ENCODE data around the gene MANBA.

The MANBA gene

DNA sequence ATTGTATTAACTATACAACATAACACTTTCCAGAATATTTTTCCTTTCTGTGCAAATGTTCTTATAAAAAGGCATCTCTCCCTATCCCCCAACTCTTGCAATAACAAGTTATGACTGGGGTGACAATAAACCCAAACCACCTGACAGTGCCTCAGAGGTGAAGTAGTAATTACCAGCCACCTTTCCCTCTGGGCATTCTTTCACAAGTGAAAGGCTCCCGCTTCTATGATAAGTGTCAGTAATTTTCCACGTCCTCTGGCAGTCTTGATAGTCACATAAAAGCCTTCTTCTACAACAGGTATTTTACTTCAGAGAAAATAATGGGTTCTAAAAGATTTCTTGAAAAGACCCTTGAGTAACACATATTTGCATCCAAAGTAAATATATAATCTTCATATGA is 82.7 kb downstream of the MANBA start:
- no peak for DNase-seq (ENCODE audit: low read depth in 2 of 2)

DNA sequence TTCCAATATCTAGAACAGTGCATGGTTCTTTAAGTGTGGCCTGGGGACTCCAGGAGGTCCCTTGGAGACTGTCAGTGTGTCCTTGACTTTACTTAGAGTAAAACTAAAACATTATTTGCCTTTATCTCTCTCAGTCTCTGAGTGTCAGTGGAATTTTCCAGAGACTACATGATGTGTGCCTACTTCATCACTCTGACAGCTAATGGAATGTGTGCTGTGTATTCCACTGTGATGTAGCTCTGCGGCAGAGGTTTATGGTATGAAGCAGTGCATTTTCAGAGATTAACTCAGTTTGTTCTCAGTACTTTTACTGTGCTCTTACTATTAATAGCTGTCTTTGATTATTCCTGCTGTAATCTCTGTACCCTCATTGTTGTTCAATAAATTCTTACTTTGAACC is 85.6 kb downstream of the MANBA start:
- no peak for DNase-seq (ENCODE audit: low read depth in 2 of 2)

DNA sequence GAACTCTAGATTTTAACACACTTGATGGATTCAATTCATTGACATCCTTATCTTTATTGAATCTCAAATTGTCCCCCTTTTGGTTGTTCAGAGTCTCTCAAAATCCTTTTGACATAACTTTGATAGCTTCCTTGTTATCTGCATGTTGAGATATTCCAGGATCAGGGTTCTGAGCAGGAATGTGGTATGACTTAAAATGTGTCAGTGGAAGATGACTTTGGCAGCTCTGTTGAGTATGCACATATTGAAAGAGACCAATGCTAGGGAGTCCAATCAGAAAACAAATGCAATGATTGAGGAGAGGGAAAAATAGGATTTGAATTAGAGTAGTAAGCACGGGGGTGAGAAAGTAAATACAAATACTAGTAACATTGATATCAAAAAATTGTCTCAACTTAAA is 93.8 kb downstream of the MANBA start:
- DNase-seq (ENCODE audit: low read depth in 2 of 2): no peak

DNA sequence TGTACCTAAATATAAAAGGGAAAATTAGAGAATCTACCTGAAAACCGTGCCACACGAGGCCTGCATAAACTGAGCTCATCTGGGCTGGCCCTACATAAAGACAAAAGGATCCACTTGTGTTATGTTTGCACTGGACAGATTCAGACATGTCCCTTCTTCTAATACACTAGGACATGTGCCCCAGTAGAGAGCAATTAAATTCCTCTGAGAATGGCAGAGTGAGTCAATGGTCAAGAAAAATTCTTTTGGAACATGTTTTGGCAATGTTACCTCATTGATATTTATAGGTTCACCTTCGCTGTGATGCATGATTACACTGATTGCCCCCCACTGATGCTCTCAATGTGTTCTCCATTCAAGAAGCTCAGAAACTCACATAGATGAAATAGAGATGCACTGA is 95.2 kb downstream of the MANBA start:
- DNase-seq (ENCODE audit: low read depth in 2 of 2): no peak

DNA sequence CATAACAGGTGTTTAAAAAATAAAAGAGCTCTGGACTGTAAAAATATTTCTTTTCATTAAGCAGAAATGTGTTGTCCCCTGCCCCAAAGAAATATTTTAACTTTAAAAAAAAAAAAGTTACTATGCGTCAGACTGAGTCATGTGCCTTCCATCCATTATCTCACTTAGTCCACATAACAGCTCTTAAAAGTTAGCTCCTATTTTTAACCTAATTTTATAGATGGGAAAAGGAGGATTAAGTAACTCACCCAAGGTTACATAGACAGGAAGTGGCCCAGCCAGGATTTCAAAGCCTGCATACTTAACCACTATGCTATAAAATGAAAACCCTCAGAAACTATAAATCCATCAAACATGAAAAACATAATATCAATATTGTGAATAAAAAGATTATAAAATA is 97.7 kb downstream of the MANBA start:
- no peak for DNase-seq (ENCODE audit: low read depth in 2 of 2)

DNA sequence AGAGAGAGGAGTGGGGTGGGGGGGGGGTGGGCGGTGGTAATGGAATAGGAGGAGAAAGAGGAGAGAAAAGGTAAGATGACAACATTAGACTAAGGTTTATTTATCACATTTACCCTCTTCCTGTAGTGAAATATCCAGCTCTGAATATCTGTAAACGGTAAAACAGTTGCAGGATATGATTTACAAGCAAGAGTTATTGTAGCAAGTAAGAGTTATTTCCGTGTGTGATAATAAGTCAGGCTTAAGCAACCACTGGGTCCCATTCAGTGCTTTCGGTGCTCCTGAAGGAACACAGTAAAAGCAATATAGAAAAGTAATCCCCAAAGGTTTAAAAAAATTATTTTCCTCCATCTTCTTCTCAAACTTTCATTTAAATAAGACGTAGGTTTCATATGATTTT is 103.6 kb downstream of the MANBA start:
- DNase-seq (ENCODE audit: low read depth in 2 of 2): no peak

DNA sequence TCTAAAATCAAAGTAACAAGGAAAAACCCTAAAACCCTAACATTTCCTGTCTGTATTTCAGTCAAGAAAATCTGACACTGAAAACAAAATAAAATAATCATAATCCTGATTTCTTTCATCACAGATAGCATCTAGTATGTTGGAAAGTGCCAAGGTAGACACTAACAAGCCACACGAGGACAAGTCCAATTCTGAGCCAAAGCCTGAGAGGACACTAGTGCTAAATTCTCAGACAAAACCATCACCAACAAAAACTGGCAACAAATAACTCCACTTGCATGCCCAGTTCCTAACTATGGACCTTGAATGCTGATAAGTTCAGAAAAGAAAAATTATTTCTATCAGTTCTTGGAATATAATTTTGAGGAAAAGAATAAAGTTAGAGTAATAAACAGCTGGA is 113.7 kb downstream of the MANBA start:
- DNase-seq (ENCODE audit: low read depth in 2 of 2): no peak

DNA sequence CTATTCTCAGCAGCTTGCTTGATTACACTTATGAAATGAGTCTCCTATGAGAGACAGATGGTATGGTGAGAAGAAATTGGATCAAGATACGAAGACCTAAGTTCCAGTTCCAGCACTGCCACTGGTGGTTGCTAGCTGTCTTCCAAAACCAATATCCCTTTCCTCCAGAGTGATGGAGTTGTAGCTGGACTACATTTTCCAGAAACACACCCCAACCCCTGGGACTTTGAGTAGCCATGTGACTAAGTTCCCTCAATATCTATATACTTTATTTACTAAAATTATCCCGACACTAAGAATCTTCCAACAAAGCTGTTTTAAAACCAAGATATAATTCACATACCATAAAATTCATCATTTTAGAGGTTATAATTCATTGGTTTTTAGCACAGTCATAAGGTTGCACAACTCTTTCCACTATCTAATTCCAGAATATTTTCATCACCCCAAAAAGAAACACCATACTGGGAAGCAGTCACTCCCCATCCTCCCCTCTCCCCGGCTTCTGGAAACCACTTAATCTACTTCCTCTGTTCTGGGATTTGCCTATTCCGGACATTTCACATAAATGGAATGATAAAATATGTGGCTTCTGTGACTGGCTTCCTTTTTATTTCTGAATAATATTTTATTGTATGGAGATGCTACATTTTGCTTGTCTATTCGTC is 118.0 kb downstream of the MANBA start:
- DNase-seq (ENCODE audit: low read depth in 2 of 2): no peak

DNA sequence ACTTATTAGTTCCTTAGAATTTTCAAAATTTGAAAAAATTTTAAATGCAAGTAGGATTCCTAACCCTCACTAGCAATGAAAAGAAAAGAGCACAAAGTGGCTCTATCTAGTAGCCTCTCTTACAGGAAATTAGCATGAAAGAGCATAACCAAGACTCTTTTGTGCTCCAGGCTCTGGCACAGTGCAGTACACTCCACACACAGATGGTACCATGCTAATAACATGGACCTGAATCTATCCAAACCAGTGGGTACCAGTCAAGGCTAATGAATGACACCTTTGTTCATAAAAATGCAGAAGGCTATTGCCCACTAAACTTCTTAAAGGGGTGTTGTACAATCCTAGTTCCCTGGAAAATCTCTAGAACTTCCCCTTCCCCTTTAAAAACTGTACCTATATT is 119.0 kb downstream of the MANBA start:
- no peak for DNase-seq (ENCODE audit: low read depth in 2 of 2)

DNA sequence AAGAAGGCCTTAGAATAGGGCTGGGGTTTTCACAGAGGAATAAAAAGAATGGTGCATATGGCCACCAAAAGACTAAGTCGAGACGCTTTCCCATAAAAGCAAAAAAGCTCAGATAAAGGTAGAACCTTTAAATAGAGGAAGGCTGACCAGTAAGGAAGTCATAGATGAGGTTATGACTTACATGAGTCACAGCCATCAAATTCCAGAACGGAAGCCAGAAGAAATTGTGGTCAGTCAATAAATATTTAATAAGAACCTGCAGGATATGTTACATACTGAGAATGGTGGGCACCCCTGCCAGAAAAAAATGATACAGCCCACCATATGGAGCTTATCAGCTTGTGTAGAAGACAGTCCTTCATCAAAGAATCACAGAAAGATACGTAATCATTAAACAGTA is 120.1 kb downstream of the MANBA start:
- DNase-seq (ENCODE audit: low read depth in 2 of 2): no peak

DNA sequence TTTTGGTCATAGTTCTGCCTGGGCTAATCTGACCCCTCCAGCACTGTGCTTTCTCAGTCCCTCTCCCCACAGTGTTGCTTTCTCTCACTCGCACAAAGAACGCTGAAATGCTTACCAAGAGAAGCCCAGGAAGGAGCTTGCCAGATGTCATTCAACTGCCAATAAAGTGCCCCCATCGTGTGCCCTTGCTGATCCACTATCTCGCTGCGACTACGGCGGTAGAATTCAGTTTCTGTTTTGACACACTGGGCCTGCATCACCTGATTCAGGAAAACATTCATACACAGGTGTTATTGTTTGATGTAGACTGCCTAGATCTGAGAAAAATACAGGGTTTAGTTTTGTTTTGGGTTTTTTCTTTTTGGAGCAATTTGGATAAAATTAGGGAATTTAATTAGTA is 121.2 kb downstream of the MANBA start:
- no peak for DNase-seq (ENCODE audit: low read depth in 2 of 2)

DNA sequence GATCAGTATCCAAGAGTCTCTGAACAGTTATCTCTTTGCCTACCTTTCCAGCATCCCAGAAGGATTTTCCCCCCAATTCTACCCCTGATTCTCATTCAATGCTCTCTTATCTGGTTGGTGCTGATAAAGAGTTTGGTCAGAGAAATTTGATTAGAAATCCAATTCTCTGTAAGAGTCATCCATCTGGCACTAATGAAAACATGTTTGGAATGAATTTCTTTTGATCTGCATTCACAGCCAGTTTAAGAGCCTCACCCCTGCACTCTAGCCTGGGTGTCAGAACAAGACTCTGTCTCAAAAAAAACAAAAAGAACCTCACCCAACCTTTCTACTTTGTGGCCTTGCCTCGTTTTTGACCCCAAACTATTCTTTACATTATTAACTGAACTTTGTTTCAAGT is 122.1 kb downstream of the MANBA start:
- DNase-seq (ENCODE audit: low read depth in 2 of 2): no peak

DNA sequence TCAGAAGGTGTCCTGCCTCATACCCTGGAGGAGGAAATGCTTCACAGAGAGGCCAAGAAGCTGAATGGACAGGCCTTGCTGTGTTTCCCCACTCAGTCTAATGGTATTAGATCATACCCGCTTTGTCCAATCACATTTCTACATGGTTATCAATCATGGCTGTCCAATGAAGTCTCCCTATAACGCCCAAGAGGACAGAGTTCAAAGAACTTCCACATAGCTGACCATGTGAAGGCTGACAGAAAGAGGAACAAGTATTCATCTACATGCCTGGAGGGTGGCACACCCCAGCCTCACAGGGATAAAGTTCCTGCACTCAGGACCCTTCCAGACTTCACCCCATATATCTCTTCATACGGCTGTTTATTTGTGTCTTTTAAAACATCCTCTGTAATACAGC is 123.4 kb downstream of the MANBA start:
- DNase-seq (ENCODE audit: low read depth in 2 of 2): no peak

DNA sequence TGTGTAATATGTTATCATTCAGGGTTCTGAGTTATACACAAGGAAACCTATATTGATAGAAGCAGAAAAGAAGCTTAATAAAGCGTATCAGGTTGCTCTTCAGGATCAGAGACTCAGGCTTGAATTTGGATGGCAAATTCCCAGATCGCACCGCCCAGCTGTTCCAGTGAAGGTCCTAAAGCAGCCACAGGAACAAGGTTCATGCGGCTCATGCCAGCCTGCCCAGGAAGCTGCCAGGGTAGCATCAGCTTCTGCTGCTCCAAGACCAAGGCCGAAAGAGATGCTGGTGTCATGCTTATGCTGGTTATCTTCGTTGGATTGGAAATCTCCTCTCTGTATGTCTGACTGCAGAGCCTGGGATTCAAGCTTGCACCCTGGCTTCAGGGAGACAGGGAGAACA is 127.7 kb downstream of the MANBA start:
- DNase-seq (ENCODE audit: low read depth in 2 of 2): no peak

DNA sequence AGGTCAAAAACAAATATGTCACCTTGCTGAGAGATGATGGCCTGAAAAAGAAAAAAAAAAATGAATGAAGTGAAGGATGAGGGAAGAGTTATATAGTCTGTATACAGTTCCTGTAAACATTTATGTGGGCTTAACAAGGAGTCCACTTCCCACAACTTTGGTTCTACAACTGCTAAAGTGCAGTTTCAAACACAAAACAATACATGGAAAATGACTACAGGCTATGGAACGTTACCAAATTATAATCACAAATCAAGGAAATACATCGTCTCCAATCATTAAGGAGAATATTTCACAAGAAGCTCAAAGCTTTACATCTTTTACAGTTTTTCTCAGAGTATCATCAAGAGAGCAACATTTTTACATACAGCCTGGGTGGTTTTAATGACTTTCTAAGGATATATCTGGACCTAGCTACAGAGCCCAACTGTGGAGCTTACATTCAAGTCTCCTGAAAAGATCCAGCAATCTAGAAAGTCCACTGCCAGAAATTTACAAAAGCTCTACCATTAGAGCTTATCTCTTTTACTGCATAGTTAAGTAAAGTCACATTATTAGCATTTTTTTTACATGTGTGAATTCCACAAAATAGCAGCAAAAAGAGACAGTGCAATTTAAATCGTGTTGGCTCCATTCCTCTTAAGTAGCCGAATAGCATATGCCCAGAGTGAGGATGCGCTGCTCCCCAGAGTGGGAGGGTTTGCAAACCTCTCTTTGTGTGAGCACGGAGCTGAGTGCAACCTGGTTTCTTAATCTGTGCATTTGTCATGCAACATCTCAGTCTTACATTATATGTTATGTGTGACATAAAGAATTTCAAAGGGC is 128.3 kb downstream of the MANBA start:
- no peak for DNase-seq (ENCODE audit: low read depth in 2 of 2)

DNA sequence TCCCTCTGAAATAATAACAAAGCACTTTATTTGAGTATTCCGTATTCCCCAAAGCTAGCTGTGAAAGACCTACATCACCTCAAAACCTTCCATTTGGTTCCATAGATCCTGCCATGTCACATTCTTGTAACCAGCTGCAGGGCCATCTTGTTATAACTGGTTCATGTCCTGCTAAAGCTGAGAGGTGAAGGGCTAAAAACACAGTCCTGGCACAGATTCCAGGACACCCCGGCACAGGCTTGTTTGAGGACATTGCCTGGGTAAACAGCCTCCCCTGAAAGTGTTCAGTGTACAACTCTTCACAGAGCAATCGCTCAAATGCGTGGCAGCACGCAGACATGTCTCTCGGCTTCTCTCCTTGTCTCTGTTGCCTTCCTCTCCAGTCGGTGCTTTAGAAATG is 129.2 kb downstream of the MANBA start:
- no peak for DNase-seq (ENCODE audit: low read depth in 2 of 2)

DNA sequence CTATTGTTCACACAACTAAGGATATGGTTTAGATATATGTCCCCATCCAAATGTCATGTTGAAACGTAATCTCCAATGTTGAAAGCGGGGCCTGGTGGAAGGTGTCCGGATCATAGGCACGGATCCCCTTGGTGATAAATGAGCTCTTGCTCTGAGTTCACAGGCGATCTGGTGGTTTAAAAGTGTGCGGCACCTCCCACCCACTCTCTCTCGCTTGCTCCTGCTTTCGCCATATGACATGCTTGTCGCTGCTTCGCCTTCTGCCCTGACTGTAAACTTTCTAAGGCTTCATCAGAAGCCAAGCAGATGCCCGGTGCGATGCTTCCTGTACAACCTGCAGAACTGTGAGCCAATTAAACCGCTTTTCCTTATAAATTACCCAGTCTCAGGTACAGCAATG is 131.1 kb downstream of the MANBA start:
- no peak for DNase-seq (ENCODE audit: low read depth in 2 of 2)

DNA sequence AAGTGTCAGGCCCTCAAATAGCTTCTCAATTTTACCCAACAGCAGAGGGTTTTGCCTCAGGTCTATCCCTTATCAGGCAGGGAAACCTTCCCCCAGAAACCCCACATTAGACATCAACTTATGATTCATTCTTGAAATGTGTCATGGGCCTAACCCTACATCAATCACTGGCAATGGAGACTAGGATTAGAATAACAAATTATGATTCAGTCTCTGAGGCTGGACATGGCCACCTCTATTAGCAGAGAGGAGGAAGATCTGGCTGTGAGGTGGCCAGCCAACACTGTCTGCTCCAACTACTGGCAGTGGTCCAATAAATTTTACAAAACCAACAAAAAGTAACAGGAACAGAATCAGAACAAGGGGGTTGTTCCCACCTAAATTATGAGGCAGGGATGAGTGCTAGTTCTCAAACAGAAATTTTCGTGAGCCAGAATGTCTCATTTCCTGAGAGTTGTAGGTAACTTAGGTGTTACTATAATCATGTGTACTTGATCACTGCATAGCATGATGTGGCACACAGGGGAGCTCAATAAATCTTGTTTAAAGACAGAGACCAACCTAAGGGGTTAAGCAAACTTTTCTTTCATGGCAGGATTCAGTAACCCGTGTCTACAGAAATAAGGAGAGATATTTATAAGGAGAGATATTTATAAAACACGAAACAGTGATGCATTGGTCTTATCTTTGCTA is 132.8 kb downstream of the MANBA start:
- no peak for DNase-seq (ENCODE audit: low read depth in 2 of 2)

DNA sequence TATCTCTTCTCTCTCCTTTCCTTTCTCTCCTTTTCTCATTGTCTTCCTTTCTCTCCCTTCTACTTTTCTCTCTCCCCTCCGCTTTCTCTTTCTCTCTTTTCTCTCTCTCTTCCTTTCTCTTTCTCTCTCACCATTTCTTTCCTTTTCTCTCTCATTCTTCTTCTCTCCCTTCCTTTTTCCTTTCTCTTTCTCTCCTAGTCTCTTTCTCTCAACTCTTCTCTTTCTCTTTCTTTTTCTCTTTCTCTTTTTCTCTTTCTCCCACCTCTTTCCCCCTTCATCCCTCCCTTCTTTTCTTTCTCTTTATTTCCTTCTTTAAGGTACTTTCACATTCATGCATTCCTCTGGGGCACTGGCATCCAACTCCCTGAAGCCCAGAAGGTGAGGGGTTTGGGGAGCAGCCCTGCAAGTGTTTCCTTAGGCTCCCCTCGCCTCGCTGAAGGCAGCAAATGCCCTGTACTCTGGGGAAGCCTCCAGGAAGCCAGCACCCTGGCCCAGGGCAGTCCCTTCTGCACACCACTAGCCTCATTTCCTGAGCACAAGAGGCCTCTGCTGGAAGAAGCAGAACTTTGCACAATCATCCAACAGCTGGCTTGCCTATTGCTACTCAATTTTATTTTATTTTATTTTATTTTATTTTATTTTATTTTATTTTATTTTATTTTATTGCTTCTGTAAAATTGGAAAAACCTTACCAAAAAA is 135.4 kb downstream of the MANBA start:
- peak in 1 of 2 donors; percentile 44 for DNase-seq (ENCODE audit: low read depth in 2 of 2)

DNA sequence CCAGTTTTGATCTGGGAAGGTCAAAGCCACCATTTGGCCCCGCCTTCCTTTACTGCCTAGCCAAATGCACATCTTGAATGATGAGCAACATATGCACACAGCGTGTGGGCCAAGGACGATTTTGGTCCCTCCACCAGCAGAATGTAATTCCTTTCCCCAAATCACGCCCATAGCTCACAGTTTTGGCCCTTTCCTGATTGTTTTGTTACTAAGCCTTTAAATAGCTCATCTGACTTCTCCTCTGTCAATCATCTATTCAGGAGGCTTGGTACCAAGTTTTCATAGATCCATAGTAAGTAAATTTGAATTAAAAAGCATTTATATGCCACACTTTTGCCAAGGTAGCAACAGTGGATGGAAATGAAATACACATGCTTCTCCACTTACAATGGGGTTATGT is 136.3 kb downstream of the MANBA start:
- no peak for DNase-seq (ENCODE audit: low read depth in 2 of 2)

DNA sequence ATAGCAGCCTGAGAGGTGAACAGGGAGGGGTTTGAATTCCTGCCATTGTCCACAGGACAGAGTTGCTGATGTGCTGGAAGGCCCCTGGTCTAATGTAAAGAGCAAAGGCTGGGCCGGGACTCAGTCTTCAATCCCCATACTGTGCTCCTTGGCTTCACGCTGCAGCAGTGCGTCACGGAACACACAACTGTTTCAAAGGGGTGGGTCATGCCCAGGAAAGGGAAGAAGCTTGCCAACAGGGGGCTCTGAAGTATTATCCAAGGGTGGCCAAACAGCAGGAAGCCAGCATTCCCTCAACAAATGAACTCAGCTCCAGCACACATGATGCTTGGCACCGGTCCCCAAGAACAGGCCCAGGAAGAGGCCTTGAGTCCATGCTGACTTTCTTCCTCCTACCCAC is 137.1 kb downstream of the MANBA start:
- no peak for DNase-seq (ENCODE audit: low read depth in 2 of 2)

DNA sequence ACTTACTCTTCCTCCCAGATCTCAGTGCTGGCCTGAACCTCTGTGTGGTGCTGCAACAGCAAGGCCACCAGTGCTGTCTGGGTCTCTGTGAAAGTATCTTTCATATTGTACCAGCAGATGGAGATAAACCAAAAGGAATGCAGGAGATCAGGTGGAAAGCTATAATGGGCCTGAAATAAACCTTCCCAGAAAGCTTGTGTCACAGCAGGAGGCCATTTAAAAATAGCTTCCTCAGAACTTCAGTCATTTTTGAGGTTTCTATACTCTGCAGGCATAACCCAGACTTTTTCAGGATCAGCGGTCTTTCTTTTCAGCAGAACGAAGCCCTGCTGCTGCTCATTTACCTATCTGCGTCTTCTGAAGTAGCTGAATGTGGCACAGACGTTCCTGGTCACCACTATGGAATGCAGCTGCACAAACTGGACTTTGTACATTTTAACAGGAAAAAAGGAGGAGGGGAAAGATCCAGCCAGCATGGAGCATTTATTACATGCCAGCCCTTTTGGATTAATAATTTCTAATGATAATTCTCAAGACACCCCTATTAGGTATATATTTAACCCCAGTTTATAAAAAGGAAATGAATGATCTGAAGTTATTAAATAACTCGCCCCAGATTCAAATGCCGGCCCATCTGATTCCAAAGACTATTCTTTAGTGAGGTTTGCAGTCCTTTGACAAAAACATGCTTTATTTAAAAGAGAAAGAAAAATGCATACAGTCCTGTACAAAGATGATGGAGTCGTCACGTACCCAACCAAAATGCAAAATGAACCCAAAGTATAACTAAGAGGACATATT is 139.9 kb downstream of the MANBA start:
- no peak for DNase-seq (ENCODE audit: low read depth in 2 of 2)
